Hypothalamus (tissue), 51 donors: ENCODE results near the gene ADGRV1.
"Not testable (repeated sequence)": the region's sequence is repeated elsewhere in the genome, so short reads cannot be mapped to it uniquely, and the experiment has no call there.

Source experiments
- DNase-seq, 51 donors: peaks; one replicate each; lab custom pipeline; 2025; lab: John Stamatoyannopoulos, UW

ADGRV1 gene

GRCh38 chr5:91042247-91042935 is 483.8 kb downstream of the ADGRV1 start:
- DNase-seq = no peak

- DNase-seq = no peak
Measured at GRCh38 chr5:91042936-91043255, 484.3 kb downstream of the ADGRV1 start.

- no peak for DNase-seq
Measured at GRCh38 chr5:91048073-91048472, 489.5 kb downstream of the ADGRV1 start.

DNA sequence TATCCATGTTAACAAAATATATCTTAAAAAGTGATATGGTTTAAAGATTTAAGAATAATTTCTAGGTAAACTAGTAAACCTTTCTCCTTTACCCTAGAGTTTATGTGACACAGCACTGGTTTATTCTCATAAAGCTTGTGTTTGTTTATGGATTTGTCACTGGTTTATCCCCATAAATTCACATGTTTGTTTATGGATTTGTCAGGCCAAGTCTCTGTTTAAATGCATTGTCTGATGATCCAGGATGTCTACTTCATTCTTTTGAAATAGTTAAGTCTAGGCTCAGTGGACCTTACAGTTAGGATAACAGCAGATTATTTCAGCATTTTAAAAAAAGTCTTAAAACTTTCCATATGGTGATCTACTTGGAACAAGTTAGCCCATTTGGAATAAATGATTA is 490.5 kb downstream of the ADGRV1 start:
- DNase-seq = no peak

DNA sequence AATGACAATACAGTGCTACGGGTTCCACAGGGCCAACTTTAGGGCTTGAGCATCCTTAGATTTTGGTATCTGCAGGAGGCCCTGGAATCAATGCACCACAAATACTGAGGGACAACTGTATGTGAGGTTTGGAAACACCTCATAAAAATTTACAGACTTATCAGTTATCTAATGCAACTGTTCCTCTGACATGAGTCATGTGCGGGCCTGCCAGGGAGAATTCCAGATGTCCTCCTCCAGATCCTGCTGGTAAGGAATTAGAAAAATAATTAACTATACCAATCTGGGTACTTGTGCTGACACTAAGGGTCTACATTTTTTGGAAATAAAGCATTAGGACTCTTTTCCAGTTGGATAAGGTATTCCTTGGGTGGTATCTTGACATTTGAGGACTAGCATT is 491.2 kb downstream of the ADGRV1 start:
- DNase-seq = no peak

- DNase-seq = not testable (repeated sequence)
Measured at GRCh38 chr5:91052411-91052810, 493.8 kb downstream of the ADGRV1 start.

DNA sequence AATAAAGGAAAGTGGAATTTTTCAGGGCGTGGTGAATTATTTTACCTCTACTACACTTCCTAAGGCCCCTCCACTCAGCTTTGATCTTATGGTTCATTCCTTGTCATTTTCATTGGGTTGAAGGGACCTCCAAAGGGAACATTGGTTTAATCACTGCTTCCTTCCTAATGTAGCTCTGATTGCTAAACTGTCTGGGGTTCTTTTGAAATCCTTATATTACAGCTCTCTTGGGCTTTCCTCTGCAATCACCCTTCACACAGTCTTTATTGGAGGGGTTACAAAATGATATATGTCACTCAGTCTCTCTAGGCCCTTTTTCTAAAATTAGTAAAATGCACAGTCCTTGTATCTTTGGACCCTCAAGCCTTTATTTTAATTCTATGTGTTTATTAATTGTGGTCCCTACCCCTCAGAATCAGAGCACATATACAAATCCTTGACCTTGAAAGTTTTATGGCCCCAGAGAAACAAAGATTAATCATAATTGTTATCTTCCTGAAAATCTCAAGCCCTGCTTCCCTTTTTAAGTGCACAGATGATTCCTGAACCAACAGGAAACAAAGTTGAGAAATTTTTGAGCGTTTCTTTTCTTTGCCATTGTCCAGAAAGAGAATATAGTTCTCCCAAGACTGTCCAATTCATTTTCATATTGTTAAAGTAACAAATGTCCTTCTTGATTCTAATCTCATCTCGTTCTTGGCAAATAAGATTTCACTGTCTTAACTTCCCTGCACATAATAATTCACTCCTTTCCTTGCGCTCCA is 494.6 kb downstream of the ADGRV1 start:
- no peak for DNase-seq

GRCh38 chr5:91053741-91054025 is 495.1 kb downstream of the ADGRV1 start:
- no peak for DNase-seq

- DNase-seq = no peak
Measured at GRCh38 chr5:91058155-91058554, 499.6 kb downstream of the ADGRV1 start.

DNA sequence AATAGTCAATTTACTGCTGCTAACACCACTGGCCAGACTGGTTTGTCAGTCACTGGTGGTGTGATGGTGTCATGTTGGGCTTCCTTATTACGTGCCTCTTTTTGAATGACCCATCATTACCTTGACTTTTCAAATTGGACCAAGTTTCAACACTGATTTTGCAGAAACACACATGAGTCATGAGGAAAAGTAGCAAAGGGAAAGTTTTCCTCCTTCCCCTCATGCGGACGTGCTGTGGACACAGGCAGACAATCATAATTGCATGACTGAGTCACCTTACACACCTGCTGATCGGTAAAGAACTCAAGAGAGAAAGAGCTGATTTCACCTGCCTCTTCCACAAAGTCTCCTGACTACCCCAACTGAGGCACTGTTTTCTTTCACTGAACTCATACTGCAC is 500.0 kb downstream of the ADGRV1 start:
- DNase-seq = no peak

DNA sequence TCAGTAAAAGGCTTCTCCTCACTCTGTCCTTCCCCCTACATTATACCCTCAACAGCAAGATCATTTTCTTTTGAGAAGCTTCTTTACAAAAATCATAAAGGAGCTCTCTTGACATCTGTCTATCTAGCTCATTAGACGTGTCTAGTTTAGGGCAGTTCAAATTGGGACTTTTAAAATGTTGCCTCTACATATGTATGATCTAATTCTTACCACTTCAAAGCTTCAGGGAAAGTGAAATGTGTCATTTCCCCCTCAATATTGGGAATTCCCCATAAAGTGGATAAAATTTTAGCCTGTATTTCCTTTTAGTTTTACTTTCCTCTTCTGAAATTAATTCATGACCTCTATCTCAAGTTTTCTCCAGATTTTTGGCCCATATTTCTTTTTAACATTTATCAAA is 500.8 kb downstream of the ADGRV1 start:
- DNase-seq = no peak

- no peak for DNase-seq
Measured at GRCh38 chr5:91061094-91061493, 502.5 kb downstream of the ADGRV1 start.

- DNase-seq = no peak
Measured at GRCh38 chr5:91061946-91062562, 503.5 kb downstream of the ADGRV1 start.

- DNase-seq = not testable (repeated sequence)
Measured at GRCh38 chr5:91063098-91063690, 504.6 kb downstream of the ADGRV1 start.

- DNase-seq = no peak
Measured at GRCh38 chr5:91065496-91065895, 506.9 kb downstream of the ADGRV1 start.

GRCh38 chr5:91069364-91069763 is 510.8 kb downstream of the ADGRV1 start:
- no peak for DNase-seq

DNA sequence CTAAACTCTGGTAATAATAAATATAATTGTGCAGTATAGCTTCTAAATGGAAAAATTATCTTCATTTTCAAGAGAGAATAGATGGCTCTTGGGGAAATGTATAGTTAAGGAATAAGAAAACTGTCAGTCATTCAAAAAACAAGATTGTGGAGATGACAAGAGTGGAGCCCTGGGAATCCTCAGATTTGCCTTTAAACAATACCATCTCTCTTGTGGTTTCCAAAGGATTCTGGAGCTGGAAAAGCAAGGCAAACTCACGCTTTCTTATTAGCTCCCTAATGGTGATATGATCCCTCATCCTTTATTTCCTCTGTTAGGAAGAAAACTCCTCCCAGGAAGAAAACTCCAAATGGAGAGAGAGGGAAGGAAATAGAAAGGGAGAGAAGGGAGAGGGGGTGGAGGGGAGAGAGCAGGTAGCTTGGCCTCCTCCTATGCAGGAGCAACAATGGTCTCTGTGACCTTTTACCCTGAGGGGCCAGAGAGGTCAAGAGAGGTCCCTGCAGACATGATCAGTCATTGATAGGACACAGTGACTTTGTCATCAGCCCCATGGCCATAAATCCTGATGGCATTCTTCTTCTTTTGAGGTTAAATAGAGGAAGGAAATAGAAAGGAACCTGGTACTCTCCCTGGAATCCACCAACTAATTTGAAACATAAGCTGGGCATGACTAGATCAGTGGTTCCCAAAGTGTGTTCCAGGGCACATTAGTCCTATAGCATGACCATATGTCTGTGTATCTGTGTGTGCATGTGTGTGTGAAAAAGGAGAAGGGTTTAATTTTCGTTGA is 512.4 kb downstream of the ADGRV1 start:
- no peak for DNase-seq

DNA sequence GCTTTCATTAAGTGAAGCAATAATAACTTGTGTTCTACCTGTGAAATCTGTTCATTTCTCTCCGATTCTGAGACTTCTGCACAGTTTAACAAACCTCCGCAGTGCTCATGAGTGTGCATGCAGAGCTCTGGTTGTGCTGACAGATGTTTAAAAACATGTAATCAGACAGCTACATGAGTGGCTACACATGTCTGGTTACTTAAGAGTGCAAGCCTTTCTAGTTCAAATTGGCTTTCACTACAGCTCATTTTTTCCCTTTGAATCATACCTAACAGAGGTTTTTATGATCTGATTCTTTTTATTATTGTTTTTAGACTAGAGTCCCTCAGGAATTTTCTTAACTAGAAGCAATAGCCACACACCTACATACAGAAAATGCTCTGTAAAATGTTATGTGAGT is 514.3 kb downstream of the ADGRV1 start:
- DNase-seq = no peak

DNA sequence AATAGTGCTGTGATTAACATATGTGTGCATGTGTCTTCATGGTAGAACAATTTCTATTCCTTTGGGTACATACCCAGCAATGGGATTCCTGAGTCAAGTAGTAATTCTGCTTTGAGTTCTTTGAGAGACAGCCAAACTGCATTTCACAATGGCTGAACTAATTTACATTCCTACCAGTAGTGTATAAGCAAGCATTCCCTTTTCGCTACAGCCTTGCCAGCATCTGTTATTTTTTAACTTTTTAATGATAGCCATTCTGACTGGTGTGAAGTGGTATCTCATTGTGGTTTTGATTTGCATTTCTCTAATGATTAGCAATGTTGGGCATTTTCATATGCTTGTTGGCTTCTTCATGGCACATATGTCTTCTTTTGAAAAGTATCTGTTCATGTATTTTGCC is 516.0 kb downstream of the ADGRV1 start:
- DNase-seq = no peak

DNA sequence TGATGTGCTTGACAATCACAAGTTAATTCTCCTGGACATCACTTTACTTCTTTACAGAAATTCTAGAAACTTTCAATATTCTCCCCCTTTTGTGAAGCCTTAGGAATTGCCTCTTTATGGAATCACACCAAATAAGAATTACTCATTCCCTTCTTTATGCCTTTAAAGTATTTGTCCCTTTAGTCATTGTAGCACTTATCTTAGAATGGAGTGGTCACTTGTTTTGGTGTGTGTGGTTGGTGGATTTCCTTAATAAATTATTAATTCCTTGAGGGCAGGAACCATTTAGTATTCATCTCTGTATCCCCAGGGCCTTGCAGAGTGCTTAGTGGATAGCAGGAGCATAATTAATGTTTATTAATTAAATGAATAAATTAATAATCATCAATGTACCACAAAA is 517.5 kb downstream of the ADGRV1 start:
- DNase-seq = no peak

GRCh38 chr5:91077623-91078022 is 519.0 kb downstream of the ADGRV1 start:
- no peak for DNase-seq
